ENCODE results near the gene ATP10A. TPM values are rescaled to one million over a fixed set of nuclear protein-coding genes. Genes with fewer than 3 reads are reported as not detected.

Gene ATP10A
- total RNA-seq, 2 experiments from 2014 or later: 20.5 to 22.4 TPM

DNA sequence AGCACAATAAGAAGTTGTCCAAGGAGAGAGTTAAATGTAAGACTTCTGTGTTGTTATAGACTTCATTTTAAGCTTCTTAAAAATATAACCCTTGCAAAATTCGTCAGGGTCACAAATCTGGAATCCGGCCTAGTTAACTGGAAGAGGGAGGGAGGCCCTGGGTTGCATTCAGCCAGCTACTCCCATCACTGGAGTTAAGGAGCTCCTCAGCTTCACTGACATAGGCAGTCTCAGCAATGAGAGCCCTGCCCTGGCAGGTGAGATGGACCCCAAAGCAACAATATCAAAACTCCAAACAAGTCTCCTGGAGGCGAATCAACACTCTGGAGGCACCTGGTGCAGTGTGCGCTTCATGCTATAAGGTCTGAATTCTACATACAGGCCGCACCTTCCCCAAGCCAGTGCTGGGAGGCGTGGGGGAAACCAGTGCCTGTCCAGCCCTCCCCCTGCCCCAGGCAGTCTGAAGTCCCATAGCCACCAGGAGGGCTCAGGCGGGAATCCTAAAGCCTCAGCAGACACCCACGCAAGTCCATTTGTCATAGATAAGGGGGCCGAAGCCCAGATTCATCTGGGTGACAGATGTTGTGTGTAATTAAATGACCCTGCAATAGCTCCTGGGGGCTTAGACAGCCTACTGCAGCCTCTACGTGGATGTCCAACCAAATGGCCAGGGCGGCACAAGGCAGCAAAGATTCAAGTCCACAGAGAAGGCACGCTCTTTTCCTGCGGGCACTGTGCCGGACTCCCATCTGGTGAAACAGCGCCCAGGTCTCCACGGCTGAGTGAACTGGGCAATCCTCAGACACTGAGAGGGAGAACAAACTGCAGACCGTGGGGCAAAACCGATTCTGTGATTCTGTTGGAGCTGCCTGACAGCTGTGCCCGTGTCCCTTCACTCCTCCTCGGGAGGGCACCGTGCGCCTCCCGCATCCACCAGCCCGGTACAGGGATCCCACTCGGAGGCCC is 64.9 kb downstream of the ATP10A start:
- DNase-seq (no peak), ATAC-seq (no peak)
- ChIA-PET CTCF (interaction anchor here (0.6 to 0.7 kb wide), 2 partner anchors 13 to 90 kb away, joined by 3 read pairs; no protein-coding TSS in a partner anchor), POLR2A (interaction anchor here (0.5 kb wide), 1 partner anchor 125 kb away, joined by 6 read pairs; no protein-coding TSS in a partner anchor)
- intact Hi-C loops (cut with DNase I, micrococcal nuclease): loop anchor here in 1 of 2 experiments (10.0 kb wide), 1 partner anchor 287 kb away; no protein-coding TSS in a partner anchor
- Mint-ChIP-seq H3K36me3 (ENCODE audit: low read depth) (peaks cover 2% of the 10 kb centered on the region), H3K27ac (peak overlapping the region; percentile 55), H3K9me3 (ENCODE audit: low read depth) (no peaks in the 10 kb centered on the region), H3K4me1 (peaks cover 47% of the 10 kb centered on the region), H3K4me3 (peak overlapping the region; percentile 15), H3K27me3 (no peaks in the 10 kb centered on the region)

DNA sequence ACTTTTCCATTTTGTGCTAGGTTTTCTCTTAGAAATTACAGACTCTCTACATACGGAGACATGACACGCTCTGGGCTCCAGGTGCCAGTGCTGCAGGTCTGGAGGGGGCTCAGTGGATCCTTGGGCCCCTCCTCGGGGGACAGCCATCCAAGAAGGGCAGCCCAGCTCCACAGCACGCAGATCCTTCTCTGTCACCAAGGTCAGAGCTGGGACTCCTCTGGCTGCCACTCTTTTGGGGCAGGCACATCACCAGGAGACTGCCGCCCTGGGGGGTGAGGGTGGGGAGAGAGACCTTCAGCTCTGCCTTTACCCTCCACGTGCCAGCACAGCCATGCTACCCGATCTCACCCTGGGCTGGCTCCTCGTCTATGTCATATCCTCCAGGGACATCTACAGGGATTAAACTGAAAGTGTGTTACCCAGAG is 65.6 kb downstream of the ATP10A start:
- no peaks in the 10 kb centered on the region for H3K27me3 Mint-ChIP-seq
- H3K4me3 Mint-ChIP-seq: no peak overlapping the region
- ATAC-seq (no peak), DNase-seq (no peak)
- POLR2A ChIA-PET: no interaction called here
- no peaks in the 10 kb centered on the region for H3K9me3 Mint-ChIP-seq (ENCODE audit: low read depth)
- H3K4me1 Mint-ChIP-seq: peaks cover 51% of the 10 kb centered on the region
- intact Hi-C loops (cut with DNase I, micrococcal nuclease): loop anchor here in 1 of 2 experiments (10.0 kb wide), 1 partner anchor 287 kb away; no protein-coding TSS in a partner anchor
- H3K27ac Mint-ChIP-seq: no peak overlapping the region
- H3K36me3 Mint-ChIP-seq (ENCODE audit: low read depth): peaks cover 2% of the 10 kb centered on the region
- CTCF ChIA-PET: interaction anchor here (0.6 to 0.7 kb wide), 2 partner anchors 13 to 91 kb away, joined by 3 read pairs; no protein-coding TSS in a partner anchor

DNA sequence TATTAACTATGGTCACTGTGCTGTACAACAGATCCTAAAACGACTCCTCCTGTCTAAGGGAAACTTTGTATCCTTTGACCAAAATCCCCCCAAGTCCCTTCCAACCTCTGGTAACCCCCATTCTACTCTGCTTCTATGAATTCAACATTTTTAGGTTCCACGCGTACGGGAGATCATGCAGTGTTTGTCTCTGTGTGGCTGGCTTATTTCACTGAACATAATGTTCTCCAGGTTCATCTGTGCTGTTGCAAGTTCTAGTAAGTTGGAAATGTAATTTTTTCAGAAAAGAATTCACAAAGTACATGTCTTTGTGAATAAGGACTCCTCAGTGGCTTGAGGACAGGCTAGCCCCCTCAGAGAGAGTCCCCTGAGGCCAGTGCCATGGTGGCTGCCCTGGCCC is 66.1 kb downstream of the ATP10A start:
- no peaks in the 10 kb centered on the region for H3K27me3 Mint-ChIP-seq
- no peak overlapping the region for H3K4me3 Mint-ChIP-seq
- peaks cover 2% of the 10 kb centered on the region for H3K36me3 Mint-ChIP-seq (ENCODE audit: low read depth)
- no peaks in the 10 kb centered on the region for H3K9me3 Mint-ChIP-seq (ENCODE audit: low read depth)
- ATAC-seq (no peak), DNase-seq (no peak)
- peaks cover 54% of the 10 kb centered on the region for H3K4me1 Mint-ChIP-seq
- H3K27ac Mint-ChIP-seq: no peak overlapping the region
- POLR2A ChIA-PET: no interaction called here
- intact Hi-C loops (cut with DNase I, micrococcal nuclease): loop anchor here in 1 of 2 experiments (10.0 kb wide), 1 partner anchor 288 kb away; no protein-coding TSS in a partner anchor
- CTCF ChIA-PET: interaction anchor here (0.8 kb wide), 1 partner anchor 14 kb away, joined by 3 read pairs; no protein-coding TSS in a partner anchor

DNA sequence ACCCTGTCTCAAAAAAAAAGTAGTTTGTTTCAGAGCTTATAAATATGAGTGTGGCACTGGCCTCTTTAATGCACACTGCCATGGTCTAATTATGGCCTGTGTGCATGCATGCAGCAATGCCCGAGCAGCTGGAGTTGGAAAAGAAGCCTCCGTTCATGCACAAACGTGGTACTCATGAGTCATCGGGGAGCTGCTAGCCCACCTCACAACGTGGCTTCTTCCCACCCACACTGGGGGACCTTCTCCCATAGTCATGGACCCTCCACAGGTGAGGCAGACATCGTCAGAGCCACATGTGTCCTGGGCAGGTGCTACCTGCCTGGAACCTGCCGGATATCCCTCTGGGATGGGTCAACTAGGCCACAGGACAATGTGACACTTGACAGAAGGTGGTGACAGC is 66.7 kb downstream of the ATP10A start:
- intact Hi-C loops (cut with DNase I, micrococcal nuclease): loop anchor here in 1 of 2 experiments (10.0 kb wide), 1 partner anchor 288 kb away; no protein-coding TSS in a partner anchor
- Mint-ChIP-seq H3K36me3 (ENCODE audit: low read depth) (peaks cover 2% of the 10 kb centered on the region), H3K27ac (no peak overlapping the region), H3K4me1 (peaks cover 60% of the 10 kb centered on the region), H3K9me3 (ENCODE audit: low read depth) (no peaks in the 10 kb centered on the region), H3K4me3 (no peak overlapping the region), H3K27me3 (no peaks in the 10 kb centered on the region)
- ChIA-PET POLR2A (no interaction called here), CTCF (interaction anchor here (0.8 kb wide), 1 partner anchor 13 kb away, joined by 3 read pairs; no protein-coding TSS in a partner anchor)
- no peak for DNase-seq
- ATAC-seq: no peak

DNA sequence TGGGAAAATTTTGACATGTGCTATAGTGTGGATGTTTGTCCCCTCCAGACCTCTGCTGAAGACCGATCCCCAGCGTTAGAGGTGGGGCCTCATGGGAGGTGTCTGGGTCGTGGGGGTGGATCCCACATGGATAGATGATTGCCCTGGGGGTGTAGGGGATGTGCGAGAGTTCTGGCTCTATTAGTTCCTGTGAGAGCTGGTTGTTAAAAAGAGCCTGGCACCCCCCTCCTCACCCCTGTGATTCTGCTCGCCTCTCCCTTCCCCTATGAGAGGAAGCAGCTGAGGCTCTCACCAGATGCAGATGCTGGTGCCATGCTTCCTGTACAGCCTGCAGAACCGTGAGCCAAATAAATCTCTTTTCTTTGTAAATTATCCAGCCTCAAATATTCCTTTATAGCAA is 67.4 kb downstream of the ATP10A start:
- H3K27ac Mint-ChIP-seq: no peak overlapping the region
- no peak for DNase-seq
- H3K9me3 Mint-ChIP-seq (ENCODE audit: low read depth): no peaks in the 10 kb centered on the region
- peaks cover 2% of the 10 kb centered on the region for H3K36me3 Mint-ChIP-seq (ENCODE audit: low read depth)
- intact Hi-C loops (cut with DNase I, micrococcal nuclease): loop anchor here in 1 of 2 experiments (10.0 kb wide), 1 partner anchor 289 kb away; no protein-coding TSS in a partner anchor
- no peak for ATAC-seq
- ChIA-PET CTCF (no interaction called here), POLR2A (no interaction called here)
- no peaks in the 10 kb centered on the region for H3K27me3 Mint-ChIP-seq
- H3K4me3 Mint-ChIP-seq: no peak overlapping the region
- H3K4me1 Mint-ChIP-seq: peaks cover 62% of the 10 kb centered on the region

DNA sequence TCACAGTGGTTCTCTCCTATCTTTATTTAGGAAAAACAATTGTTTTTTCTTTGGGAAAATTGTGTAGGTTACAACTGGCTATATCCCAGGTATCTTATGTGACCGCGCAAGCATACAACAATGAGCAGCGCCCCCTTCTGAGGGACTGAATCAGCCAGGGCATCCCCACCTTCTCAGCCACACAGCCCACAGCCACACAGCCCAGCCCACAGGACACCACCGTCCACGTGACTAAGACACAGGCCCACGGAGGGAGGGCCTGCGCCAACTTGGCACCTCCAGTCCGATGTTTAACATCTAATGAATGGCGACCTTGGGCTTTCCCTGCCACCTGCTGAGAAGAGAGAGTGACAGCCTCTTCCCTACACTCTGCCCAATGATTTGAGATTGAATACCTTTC is 68.1 kb downstream of the ATP10A start:
- intact Hi-C loops (cut with DNase I, micrococcal nuclease): loop anchor here in 1 of 2 experiments (10.0 kb wide), 1 partner anchor 290 kb away; no protein-coding TSS in a partner anchor
- Mint-ChIP-seq H3K27ac (no peak overlapping the region), H3K4me1 (peaks cover 62% of the 10 kb centered on the region), H3K36me3 (ENCODE audit: low read depth) (peaks cover 2% of the 10 kb centered on the region), H3K4me3 (no peak overlapping the region), H3K9me3 (ENCODE audit: low read depth) (no peaks in the 10 kb centered on the region), H3K27me3 (no peaks in the 10 kb centered on the region)
- ATAC-seq (no peak), DNase-seq (no peak)
- ChIA-PET CTCF (no interaction called here), POLR2A (no interaction called here)

DNA sequence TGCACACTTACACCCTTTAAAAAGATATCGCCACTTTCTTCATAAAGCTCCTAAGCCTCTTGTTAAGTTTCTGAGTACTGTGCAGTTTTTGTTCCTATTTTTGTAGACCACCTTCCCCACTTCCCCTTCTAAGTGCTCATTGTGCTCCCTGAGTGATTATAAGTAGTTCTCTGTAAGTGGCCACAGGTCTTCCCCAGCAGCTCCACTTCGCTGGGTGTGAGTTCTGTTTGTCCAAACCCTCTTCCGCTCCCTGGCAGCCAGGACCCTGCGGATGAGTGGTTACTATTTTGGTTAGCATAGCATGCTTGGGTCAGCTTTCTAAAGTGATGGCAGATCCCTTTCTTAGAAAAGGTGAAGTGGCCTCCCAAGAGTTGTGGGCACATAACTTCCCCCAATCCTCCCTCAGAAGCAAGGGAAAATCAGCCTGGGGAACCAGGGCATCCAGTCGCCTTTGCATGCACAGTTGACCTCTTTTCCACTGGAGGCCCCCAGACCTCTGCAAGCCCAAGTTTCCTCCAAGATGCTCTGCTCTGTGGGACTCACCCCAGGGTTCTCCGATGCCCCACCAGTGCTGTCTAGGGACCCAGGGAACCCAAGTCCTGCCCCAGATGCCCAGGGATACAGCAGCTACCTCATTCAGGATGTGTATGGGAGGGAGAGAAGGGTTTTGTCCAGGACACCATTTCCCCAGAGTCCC is 69.6 kb downstream of the ATP10A start:
- Mint-ChIP-seq H3K36me3 (ENCODE audit: low read depth) (no peaks in the 10 kb centered on the region), H3K27ac (no peak overlapping the region), H3K4me3 (no peak overlapping the region), H3K9me3 (ENCODE audit: low read depth) (no peaks in the 10 kb centered on the region), H3K27me3 (no peaks in the 10 kb centered on the region), H3K4me1 (peaks cover 63% of the 10 kb centered on the region)
- DNase-seq: no peak
- POLR2A ChIA-PET: interaction anchor here (0.7 kb wide), 1 partner anchor 140 kb away, joined by 3 read pairs; no protein-coding TSS in a partner anchor
- CTCF ChIA-PET: interaction anchor here (0.7 kb wide), 1 partner anchor 8 kb away, joined by 3 read pairs; no protein-coding TSS in a partner anchor
- ATAC-seq: no peak
- intact Hi-C loops (cut with DNase I, micrococcal nuclease): loop anchor here (5.0 to 10.0 kb wide), 2 partner anchors 39 to 291 kb away; no protein-coding TSS in a partner anchor

DNA sequence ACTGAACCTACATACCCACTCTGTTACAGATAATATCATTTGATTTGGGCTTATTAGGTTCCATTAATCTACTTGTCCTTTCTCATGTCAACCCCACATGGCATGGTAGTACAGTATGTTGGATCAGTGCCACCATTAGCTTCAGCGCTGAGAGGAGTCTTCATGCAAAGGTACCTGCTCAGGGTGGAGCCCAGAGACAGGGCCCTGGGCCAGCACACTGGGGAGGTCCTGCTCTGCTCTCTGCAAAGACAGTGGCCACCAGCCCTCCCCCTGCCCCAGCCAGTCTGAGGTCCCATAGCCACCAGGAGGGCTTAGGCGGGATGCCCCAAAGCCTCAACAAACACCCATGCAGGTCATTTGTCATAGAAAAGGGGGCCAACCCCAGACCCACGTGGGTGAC is 71.0 kb downstream of the ATP10A start:
- no peak for ATAC-seq
- Mint-ChIP-seq H3K27ac (no peak overlapping the region), H3K4me1 (peaks cover 68% of the 10 kb centered on the region), H3K9me3 (ENCODE audit: low read depth) (no peaks in the 10 kb centered on the region), H3K27me3 (no peaks in the 10 kb centered on the region), H3K36me3 (ENCODE audit: low read depth) (no peaks in the 10 kb centered on the region), H3K4me3 (no peak overlapping the region)
- ChIA-PET POLR2A (no interaction called here), CTCF (no interaction called here)
- intact Hi-C loops (cut with DNase I, micrococcal nuclease): loop anchor here (5.0 to 10.0 kb wide), 2 partner anchors 40 to 293 kb away; no protein-coding TSS in a partner anchor
- no peak for DNase-seq

DNA sequence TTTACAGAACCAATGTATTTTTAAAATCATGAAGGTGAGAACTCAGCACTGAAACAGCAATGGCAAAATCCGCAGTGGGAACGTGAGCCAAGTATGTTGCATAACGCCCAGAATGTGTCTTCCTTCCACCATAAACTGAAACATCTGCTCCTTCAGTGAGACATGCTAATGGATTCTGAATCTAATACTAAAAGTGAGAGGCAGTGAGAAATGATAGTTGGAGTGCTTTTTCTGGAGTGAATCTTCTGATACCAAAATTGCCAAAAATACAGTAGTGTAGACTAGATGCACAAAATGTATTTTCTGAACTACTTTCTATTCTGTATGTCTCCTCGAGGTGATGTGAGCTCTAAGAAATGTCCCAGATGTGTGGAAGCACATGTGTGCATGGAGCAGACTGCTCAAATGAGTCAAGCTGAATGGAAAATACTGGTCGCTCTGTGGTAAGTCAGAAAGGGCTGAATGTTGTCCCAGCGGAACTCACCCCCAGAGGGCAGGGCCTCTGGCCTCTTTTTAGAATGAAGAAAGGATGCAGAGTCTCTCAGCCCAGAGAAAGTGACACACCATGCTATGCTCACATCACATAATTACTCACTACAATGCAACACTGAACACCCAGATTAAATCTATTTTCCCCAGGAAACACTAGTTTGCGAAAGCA is 73.0 kb downstream of the ATP10A start:
- ATAC-seq: peak; percentile 98
- Mint-ChIP-seq H3K27ac (peak overlapping the region; percentile 65), H3K36me3 (ENCODE audit: low read depth) (no peaks in the 10 kb centered on the region), H3K4me3 (no peak overlapping the region), H3K4me1 (peaks cover 62% of the 10 kb centered on the region), H3K9me3 (ENCODE audit: low read depth) (no peaks in the 10 kb centered on the region), H3K27me3 (no peaks in the 10 kb centered on the region)
- intact Hi-C loops (cut with DNase I, micrococcal nuclease): loop anchor here (1.0 to 10.0 kb wide), 7 partner anchors 42 to 295 kb away; partner anchors contain the start of gene ATP10A (in 2 of the 2)
- CTCF ChIA-PET: interaction anchor here (1.0 to 1.6 kb wide), 3 partner anchors 17 to 144 kb away, joined by 3 read pairs; no protein-coding TSS in a partner anchor
- peak; percentile 78 for DNase-seq
- POLR2A ChIA-PET: interaction anchor here (0.6 kb wide), 1 partner anchor 60 kb away, joined by 3 read pairs; no protein-coding TSS in a partner anchor

DNA sequence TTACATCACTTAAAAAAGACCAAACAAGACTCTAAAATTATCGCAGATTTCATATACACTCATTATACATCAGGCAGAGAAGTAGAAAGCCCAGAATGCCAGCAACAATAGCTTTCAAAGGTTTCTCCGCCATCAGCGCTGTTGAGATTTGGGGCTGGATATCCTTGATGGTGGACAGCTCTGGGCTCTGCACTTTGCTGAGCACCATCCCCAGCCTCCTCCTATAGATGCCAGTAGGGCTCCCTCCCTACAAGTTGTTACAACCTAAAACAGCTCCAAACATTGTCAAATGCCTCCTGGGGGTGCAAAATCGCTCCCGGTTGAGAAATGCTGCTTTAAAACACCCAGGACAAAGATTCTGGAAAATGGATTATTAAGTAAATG is 73.5 kb downstream of the ATP10A start:
- H3K4me3 Mint-ChIP-seq: no peak overlapping the region
- no peak for DNase-seq
- intact Hi-C loops (cut with DNase I, micrococcal nuclease): loop anchor here in 1 of 2 experiments (10.0 kb wide), 1 partner anchor 145 kb away; no protein-coding TSS in a partner anchor
- POLR2A ChIA-PET: interaction anchor here (0.6 kb wide), 1 partner anchor 60 kb away, joined by 3 read pairs; no protein-coding TSS in a partner anchor
- no peaks in the 10 kb centered on the region for H3K36me3 Mint-ChIP-seq (ENCODE audit: low read depth)
- H3K27ac Mint-ChIP-seq: peak overlapping the region; percentile 65
- H3K27me3 Mint-ChIP-seq: no peaks in the 10 kb centered on the region
- CTCF ChIA-PET: interaction anchor here (1.4 to 1.6 kb wide), 2 partner anchors 17 to 144 kb away, joined by 3 read pairs; no protein-coding TSS in a partner anchor
- peaks cover 61% of the 10 kb centered on the region for H3K4me1 Mint-ChIP-seq
- ATAC-seq: no peak
- H3K9me3 Mint-ChIP-seq (ENCODE audit: low read depth): no peaks in the 10 kb centered on the region
